IMR-90 (cell line): ENCODE measurements around the gene NDUFV3. TPM values are rescaled to one million over a fixed set of nuclear protein-coding genes. Genes with fewer than 3 reads are reported as not detected.
"Not testable (repeated sequence)": the region's sequence is repeated elsewhere in the genome, so short reads cannot be mapped to it uniquely, and the experiment has no call there.

ENCODE experiments used
- ATAC-seq: fragments of 200-7000 bp; cut with Tn5 transposase; 2 replicates; pipeline ENCODE4 v1.9.1; 2020; ENCODE audit warnings: low read depth, mild to moderate bottlenecking, moderate library complexity
- BruUV-seq: library from RNA; stranded (reverse); fragments of 400-500 nt; replicated peaks from 2 replicates; lab custom pipeline; 2021; lab: Mats Ljungman, UMichigan
- CTCF ChIA-PET: fragments of 300-600 bp; formaldehyde crosslinking; extraction: SDS; loops from one replicate; lab custom pipeline; 2021; ENCODE audit warnings: antibody characterized with exemption; lab: Yijun Ruan, JAX
- POLR2A ChIA-PET: fragments of 300-600 bp; sonication (Branson Sonifier 250); formaldehyde crosslinking; loops from one replicate; lab custom pipeline; 2022; ENCODE audit warnings: antibody characterized with exemption; ENCODE audit not compliant: unreplicated experiment; lab: Charles Lee
- DNase-seq: peaks from one replicate; pipeline ENCODE4 v3.0.0; 2013
- H2AFZ ChIP-seq: replicated peaks from 2 replicates; pipeline ENCODE3; 2013; ENCODE audit warnings: low read length, mild to moderate bottlenecking; ENCODE audit not compliant: poor library complexity
- H2AK5ac ChIP-seq: 2 replicates; pipeline ENCODE4 v1.6.1; 2013; ENCODE audit warnings: low read depth, low read length, inconsistent platforms
- H2AK9ac ChIP-seq: replicated peaks from 2 replicates; pipeline ENCODE3; 2013; ENCODE audit warnings: mild to moderate bottlenecking, low read depth, low read length, moderate library complexity; ENCODE audit not compliant: poor library complexity
- H2BK120ac ChIP-seq: 2 replicates; pipeline ENCODE4 v1.6.1; 2013; ENCODE audit warnings: low read depth, low read length, inconsistent platforms
- H2BK15ac ChIP-seq: 3 replicates; pipeline ENCODE4 v1.6.1; 2013; ENCODE audit warnings: low read depth, low read length, inconsistent platforms
- H2BK20ac ChIP-seq: 2 replicates; pipeline ENCODE4 v1.6.1; 2013; ENCODE audit warnings: low read depth, mild to moderate bottlenecking, inconsistent platforms, low read length, moderate library complexity
- H2BK5ac ChIP-seq: 2 replicates; pipeline ENCODE4 v1.6.1; 2013; ENCODE audit warnings: mild to moderate bottlenecking, low read depth, low read length, inconsistent platforms; ENCODE audit not compliant: poor library complexity, severe bottlenecking
- H3K14ac ChIP-seq: replicated peaks from 2 replicates; pipeline ENCODE4 v1.6.1; 2013; ENCODE audit warnings: low read depth, low read length, inconsistent platforms
- H3K18ac ChIP-seq: 2 replicates; pipeline ENCODE4 v1.6.1; 2013; ENCODE audit warnings: low read depth, low read length, control low read depth
- H3K23ac ChIP-seq: 2 replicates; pipeline ENCODE4 v1.6.1; 2013; ENCODE audit warnings: low read depth, low read length, inconsistent platforms
- H3K27ac ChIP-seq: 2 replicates; pipeline ENCODE4 v1.5.1; 2013; ENCODE audit warnings: mild to moderate bottlenecking, control low read depth, low read length; ENCODE audit not compliant: insufficient read depth
- H3K27me3 ChIP-seq: 2 replicates; pipeline ENCODE4 v1.6.1; 2013; ENCODE audit warnings: low read length; ENCODE audit not compliant: control insufficient read depth, insufficient read depth
- H3K36me3 ChIP-seq: 2 replicates; pipeline ENCODE4 v1.6.1; 2013; ENCODE audit warnings: low read length, mixed read lengths; ENCODE audit not compliant: control insufficient read depth, insufficient read depth
- H3K4ac ChIP-seq: 2 replicates; pipeline ENCODE4 v1.6.1; 2013; ENCODE audit warnings: low read depth, low read length, inconsistent platforms
- H3K4me1 ChIP-seq: 2 replicates; pipeline ENCODE4 v1.6.1; 2013; ENCODE audit warnings: low read length, mixed read lengths; ENCODE audit not compliant: control insufficient read depth, insufficient read depth
- H3K4me2 ChIP-seq: 2 replicates; pipeline ENCODE4 v1.6.1; 2013; ENCODE audit warnings: low read depth, mild to moderate bottlenecking, control low read depth, low read length, moderate library complexity
- H3K4me3 ChIP-seq: 2 replicates; pipeline ENCODE4 v1.5.1; 2013; ENCODE audit warnings: low read depth, mild to moderate bottlenecking, control low read depth, low read length, moderate library complexity; ENCODE audit not compliant: insufficient read depth
- H3K56ac ChIP-seq: 2 replicates; pipeline ENCODE4 v1.6.1; 2013; ENCODE audit warnings: low read length, inconsistent platforms; ENCODE audit not compliant: insufficient read depth; ENCODE audit errors: extremely low read depth
- H3K79me1 ChIP-seq, 2 experiments: 2 replicates each; pipeline ENCODE4 v1.6.1; 2013; ENCODE audit warnings: low read length in 2 of 2, inconsistent platforms in 1 of 2, low read depth in 1 of 2
- H3K9ac ChIP-seq: 2 replicates; pipeline ENCODE4 v1.6.1; 2013; ENCODE audit warnings: low read depth, low read length, control low read depth
- H3K9me1 ChIP-seq: 2 replicates; pipeline ENCODE4 v1.6.1; 2013; ENCODE audit warnings: low read length, inconsistent platforms; ENCODE audit not compliant: insufficient read depth
- H3K9me3 ChIP-seq: 2 replicates; pipeline ENCODE4 v1.6.1; 2013; ENCODE audit warnings: low read length; ENCODE audit not compliant: control insufficient read depth, insufficient read depth
- H4K20me1 ChIP-seq: 2 replicates; pipeline ENCODE4 v1.6.1; 2013; ENCODE audit warnings: low read length, inconsistent platforms; ENCODE audit not compliant: insufficient read depth
- H4K5ac ChIP-seq: 2 replicates; pipeline ENCODE4 v1.6.1; 2013; ENCODE audit warnings: mild to moderate bottlenecking, low read depth, low read length, control low read depth
- H4K8ac ChIP-seq, 2 experiments: 2 replicates each; pipeline ENCODE4 v1.6.1; 2013; ENCODE audit warnings: low read depth in 2 of 2, low read length in 2 of 2, control low read depth in 1 of 2, inconsistent platforms in 1 of 2
- H4K91ac ChIP-seq: 2 replicates; pipeline ENCODE4 v1.6.1; 2013; ENCODE audit warnings: low read depth, low read length, inconsistent platforms; ENCODE audit not compliant: insufficient read depth
- BHLHE40 ChIP-seq: fragments of 150-350 bp; IDR thresholded peaks from 2 replicates; pipeline ENCODE4 v1.6.1; 2016; ENCODE audit warnings: mild to moderate bottlenecking, low read depth, low read length
- FOS ChIP-seq: fragments of 150-350 bp; IDR thresholded peaks from 2 replicates; pipeline ENCODE4 v1.6.1; 2016; ENCODE audit warnings: low read depth, low read length
- WGBS, 2 experiments: methylation state at CpG; one replicate each; pipeline versions ENCODE4 v1.1.5 to v1.1.7; 2013; ENCODE audit warnings: missing lambda C conversion rate in 2 of 2; ENCODE audit not compliant: insufficient read length in 1 of 2; ENCODE audit errors: extremely low coverage in 2 of 2; 5-methylcytosine and 5-hydroxymethylcytosine counted together
- dilution Hi-C: fragments of 300-500 bp; cut with HindIII; formaldehyde crosslinking; loops from one replicate; pipeline ENCODE4 v1.14.3; 2018; ENCODE audit warnings: low sequenced_read_pairs; ENCODE audit not compliant: unreplicated experiment
- in situ Hi-C: fragments of 300-500 bp; cut with MboI; formaldehyde crosslinking; loops from 3 replicates; pipeline ENCODE4 v1.14.3; 2019; ENCODE audit warnings: low sequenced_read_pairs, inconsistent platforms, mixed read lengths
- intact Hi-C: fragments of 100-400 bp; cut with micrococcal nuclease; formaldehyde crosslinking; loops from 2 replicates; pipeline ENCODE4 v1.10.0; 2022
- polyA plus RNA-seq, 3 experiments: library from polyadenylated mRNA; depleted of rRNA; stranded (reverse); fragments of >200 nt; gene quantifications; 2 replicates each; pipeline ENCODE4 v1.2.3, GENCODE V29; 2012; ENCODE audit warnings: low replicate concordance in 1 of 3
- total RNA-seq: library from RNA; depleted of rRNA; stranded (reverse); fragments of >200 nt; gene quantifications from 2 replicates; pipeline ENCODE4 v1.2.3, GENCODE V29; 2012

NDUFV3 gene
- total and polyA plus RNA-seq, 2 of the 4 experiments (the other 2 are of a cell fraction) = 38.5 to 55.6 TPM

DNA sequence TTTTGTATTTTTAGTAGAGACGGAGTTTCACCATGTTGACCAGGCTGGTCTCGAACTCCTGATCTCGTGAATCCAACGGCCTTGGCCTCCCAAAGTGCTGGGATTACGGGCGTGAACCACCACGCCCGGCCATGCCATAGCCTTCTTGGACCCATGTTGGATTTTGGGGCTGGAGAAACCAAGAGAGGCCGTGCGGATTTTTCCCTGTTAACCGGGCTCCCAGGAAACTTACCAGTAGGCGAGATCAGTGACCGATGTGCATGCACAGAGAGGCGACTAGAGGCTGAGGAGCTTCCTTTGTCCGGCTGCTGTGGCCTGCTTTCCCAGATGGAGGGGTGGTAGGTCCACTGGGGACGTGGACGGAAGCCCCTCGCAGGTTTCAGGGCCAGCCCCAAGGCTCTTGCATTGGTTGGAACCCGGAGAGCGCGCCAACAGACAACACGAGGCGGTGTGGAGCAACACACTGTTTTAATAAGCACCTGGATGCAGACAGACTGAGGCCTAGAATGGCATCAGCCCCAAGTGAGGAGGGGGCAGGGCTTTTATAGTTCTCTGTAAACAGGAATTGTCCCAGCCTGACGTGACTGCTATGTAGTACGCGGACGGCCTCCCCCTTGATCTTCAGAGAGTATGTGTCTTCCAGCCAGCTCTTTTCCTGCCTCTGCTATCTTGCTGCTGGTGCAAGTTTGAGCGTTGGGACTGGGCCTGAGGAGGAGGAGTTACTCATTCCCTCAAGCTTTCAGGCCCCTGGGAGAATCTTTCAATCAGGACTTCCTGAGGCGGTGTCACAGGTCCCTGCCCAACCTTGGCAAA lies 32.2 kb downstream of the NDUFV3 start, which contains the start of gene ERVH48-1 (continued):
- TF ChIP-seq BHLHE40 (no peak), FOS (no peak)

DNA sequence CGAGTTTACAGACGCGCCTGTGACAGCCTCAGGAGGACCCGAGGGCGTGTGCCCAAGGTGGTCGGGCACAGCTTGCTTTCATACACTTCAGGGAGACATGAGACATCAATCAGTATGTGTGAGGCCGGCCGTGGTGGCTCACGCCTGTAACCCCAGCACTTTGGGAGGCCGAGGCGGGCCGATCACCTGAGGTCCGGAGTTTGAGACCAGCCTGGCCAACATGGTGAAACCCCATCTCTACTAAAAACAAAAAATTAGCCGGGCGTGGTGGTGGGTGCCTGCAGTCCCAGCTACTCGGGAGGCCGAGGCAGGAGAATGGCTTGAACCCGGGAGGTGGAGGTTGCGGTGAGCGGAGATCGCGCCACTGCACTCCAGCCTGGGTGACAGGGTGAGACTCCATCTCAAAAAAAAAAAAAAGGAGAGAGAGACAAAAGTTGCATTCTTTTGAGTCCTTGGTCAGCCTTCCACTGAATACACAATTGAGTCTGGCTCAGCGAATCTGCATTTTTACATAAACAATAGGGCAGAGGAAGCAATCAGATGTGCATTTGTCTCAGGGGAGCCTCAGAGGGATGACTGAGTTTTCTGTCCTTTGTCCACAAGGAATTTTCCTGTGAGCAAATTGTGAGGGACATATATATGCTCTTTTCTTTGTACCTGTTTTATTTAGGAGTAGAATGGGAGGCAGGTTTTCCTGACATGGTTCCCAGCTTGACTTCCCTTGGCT lies 34.5 kb downstream of the NDUFV3 start:
- H3K23ac ChIP-seq, ATAC-seq, H3K4me3 ChIP-seq, H3K27me3 ChIP-seq, H2BK120ac ChIP-seq, H3K9me1 ChIP-seq, H3K9me3 ChIP-seq, H2BK15ac ChIP-seq, H2BK20ac ChIP-seq, dilution Hi-C loops, H3K56ac ChIP-seq, DNase-seq, in situ Hi-C loops, intact Hi-C loops, H3K4ac ChIP-seq, H3K36me3 ChIP-seq, H3K27ac ChIP-seq, H2AFZ ChIP-seq, BruUV-seq, H3K9ac ChIP-seq, H3K18ac ChIP-seq, H3K14ac ChIP-seq, H4K8ac ChIP-seq, H4K20me1 ChIP-seq, H3K79me1 ChIP-seq, H2BK5ac ChIP-seq, H3K4me1 ChIP-seq: not testable (repeated sequence)
- CTCF ChIA-PET = interaction anchor here (0.6 kb wide), 1 partner anchor 13 kb away, joined by 3 read pairs; no protein-coding TSS in a partner anchor
- POLR2A ChIA-PET = interaction anchor here (0.6 kb wide), 1 partner anchor 332 kb away, joined by 6 read pairs; no protein-coding TSS in a partner anchor
- peak overlapping the region; percentile 22; the same call in 1 of the 2 replicates for H3K4me2 ChIP-seq
- WGBS, 2 experiments = 90% methylated on average over 12 of the region's 23 CpGs; no CpG with 5 or more reads in 1 of the 2 experiments
- H4K5ac ChIP-seq = peak overlapping the region; percentile 25; the same call in 1 of the 2 replicates
- peak overlapping the region; percentile 16 for H2AK5ac ChIP-seq
- peak overlapping the region; percentile 84 for H2AK9ac ChIP-seq
- peak overlapping the region; percentile 41 for H4K91ac ChIP-seq
